ENCODE measurements around the gene RXRA.

GRCh38 chr9:134419684-134420076 is 93.4 kb downstream of the RXRA start:
- TF ChIP-seq TCF7L2 (IDR thresholded peaks at IDR 0.05; ENCODE audit: borderline replicate concordance, low read depth, low read length), result no peak
- peak; percentile 13; the same call in 1 of the 2 replicates for TF ChIP-seq CTCF (tag by site-specific recombination; IDR thresholded peaks at IDR 0.05)
- TF ChIP-seq SETDB1 (IDR thresholded peaks at IDR 0.05; ENCODE audit: insufficient read length, low read length), result no peak
- TF ChIP-seq YY1 (tag by site-specific recombination; IDR thresholded peaks at IDR 0.05), result no peak
- TF ChIP-seq ZNF776 (tag by site-specific recombination; IDR thresholded peaks at IDR 0.05; ENCODE audit: borderline replicate concordance), result no peak

Measured in HEK293 (cell line).